GM23248 (cell line): ENCODE results near the gene PRICKLE1. TPM values are rescaled to one million over a fixed set of nuclear protein-coding genes. Genes with fewer than 3 reads are reported as not detected.

Experiments
- DNase-seq: peaks from one replicate; pipeline ENCODE4 v3.0.0-alpha.2; 2015
- H2AFZ ChIP-seq: fragments of 200-600 bp; sonication (generic); 2 replicates; pipeline ENCODE4 v1.6.1; 2016; ENCODE audit warnings: antibody characterized with exemption
- H3F3A ChIP-seq: fragments of 200-600 bp; sonication (generic); 2 replicates; pipeline ENCODE4 v1.6.1; 2016; ENCODE audit warnings: mild to moderate bottlenecking, antibody characterized with exemption, mixed run types; ENCODE audit not compliant: insufficient read depth
- H3K27ac ChIP-seq: fragments of 200-600 bp; sonication (generic); 2 replicates; pipeline ENCODE4 v1.5.1; 2016; ENCODE audit warnings: mild to moderate bottlenecking
- H3K27me3 ChIP-seq: fragments of 200-600 bp; sonication (generic); replicated peaks from 2 replicates; pipeline ENCODE4 v1.6.1; 2016; ENCODE audit warnings: mild to moderate bottlenecking; ENCODE audit not compliant: insufficient read depth
- H3K36me3 ChIP-seq: fragments of 200-600 bp; sonication (generic); 2 replicates; pipeline ENCODE4 v1.6.1; 2016; ENCODE audit warnings: low read depth, mild to moderate bottlenecking
- H3K4me1 ChIP-seq: fragments of 200-600 bp; sonication (generic); 2 replicates; pipeline ENCODE4 v1.6.1; 2016; ENCODE audit warnings: mild to moderate bottlenecking; ENCODE audit not compliant: insufficient read depth
- H3K4me2 ChIP-seq: fragments of 200-600 bp; sonication (generic); one replicate; pipeline ENCODE4 v1.6.1; 2016; ENCODE audit warnings: mild to moderate bottlenecking; ENCODE audit not compliant: unreplicated experiment
- H3K4me3 ChIP-seq: fragments of 200-600 bp; sonication (generic); 2 replicates; pipeline ENCODE4 v1.5.1; 2016; ENCODE audit warnings: mild to moderate bottlenecking
- H3K79me2 ChIP-seq: fragments of 200-600 bp; sonication (generic); 2 replicates; pipeline ENCODE4 v1.6.1; 2016; ENCODE audit warnings: mild to moderate bottlenecking; ENCODE audit not compliant: insufficient read depth
- H3K9ac ChIP-seq: fragments of 200-600 bp; sonication (generic); 2 replicates; pipeline ENCODE4 v1.6.1; 2016; ENCODE audit warnings: mild to moderate bottlenecking
- H3K9me2 ChIP-seq: fragments of 200-600 bp; sonication (generic); 2 replicates; pipeline ENCODE4 v1.6.1; 2016; ENCODE audit warnings: mixed run types, mild to moderate bottlenecking, moderate library complexity; ENCODE audit not compliant: insufficient read depth
- H3K9me3 ChIP-seq: fragments of 200-600 bp; sonication (generic); one replicate; pipeline ENCODE4 v1.6.1; 2017; ENCODE audit warnings: low read depth
- H4K20me1 ChIP-seq: fragments of 200-600 bp; sonication (generic); 2 replicates; pipeline ENCODE4 v1.6.0; 2016; ENCODE audit not compliant: insufficient read depth
- EZH2 ChIP-seq: fragments of 200-600 bp; sonication (generic); IDR thresholded peaks from 2 replicates; pipeline ENCODE4 v1.6.1; 2018; ENCODE audit warnings: antibody characterized with exemption, mild to moderate bottlenecking; ENCODE audit not compliant: insufficient read depth, poor library complexity, severe bottlenecking
- EZH2phosphoT487 ChIP-seq: fragments of 200-600 bp; sonication (generic); IDR thresholded peaks from 2 replicates; pipeline ENCODE4 v1.6.1; 2018; ENCODE audit warnings: antibody characterized with exemption, moderate library complexity, mild to moderate bottlenecking, low read depth; ENCODE audit not compliant: insufficient read depth
- WGBS, 2 experiments: methylation state at CpG; one replicate each; pipeline ENCODE4 v1.1.6; 2015 to 2017; ENCODE audit warnings: low lambda C conversion rate in 2 of 2, low coverage in 1 of 2; ENCODE audit errors: missing lambda C conversion rate in 2 of 2; 5-methylcytosine and 5-hydroxymethylcytosine counted together
- in situ Hi-C: fragments of 300-500 bp; cut with MboI; formaldehyde crosslinking; loops from 2 replicates; pipeline ENCODE4 v1.15.0; 2020
- polyA plus RNA-seq: library from polyadenylated mRNA; unstranded; fragments of >200 nt; fragmentation: Nextera tagmentation; extraction: Ambion mirVana; gene quantifications from 2 replicates; pipeline ENCODE4 v1.2.1, GENCODE V29; 2016
- total RNA-seq: library from RNA; depleted of rRNA; stranded (reverse); fragments of >200 nt; shearing (Covaris generic); gene quantifications from 2 replicates; pipeline ENCODE4 v1.2.3, GENCODE V29; 2014

PRICKLE1 gene
- total and polyA plus RNA-seq, 2 experiments from 2014 or later, result 12.9 to 25.7 TPM

DNA sequence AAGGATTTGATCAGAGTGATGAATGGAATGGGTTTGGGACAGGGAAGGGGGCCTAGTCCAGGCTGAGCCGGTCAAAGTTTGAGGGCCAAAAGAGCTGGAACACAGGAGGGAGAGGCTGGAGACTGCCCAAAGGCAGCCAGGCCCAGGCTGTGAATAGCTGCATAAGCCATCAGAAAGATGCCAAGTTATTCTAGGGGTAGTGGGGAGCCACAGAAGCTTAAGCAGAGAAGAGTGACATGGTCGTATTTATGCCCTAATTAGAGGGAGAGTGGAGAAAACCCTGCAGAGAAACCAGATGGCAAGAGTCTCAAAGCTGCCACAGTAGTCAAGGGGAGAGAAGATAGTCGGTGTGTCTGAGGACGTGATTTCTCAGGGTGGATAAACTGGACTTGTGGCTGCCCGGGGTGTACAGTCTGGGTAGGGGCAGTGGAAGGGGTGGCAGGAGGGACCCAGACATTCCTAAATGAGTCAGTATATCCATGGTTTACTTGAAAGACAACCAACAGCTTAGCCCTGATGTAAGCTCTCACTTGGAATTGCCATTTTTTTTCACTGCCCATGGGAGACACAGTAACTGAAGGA, 99.2 kb downstream of the PRICKLE1 start:
- TF ChIP-seq EZH2phosphoT487, result no peak
- peaks cover 84% of the 10 kb centered on the region for H3K79me2 ChIP-seq
- H2AFZ ChIP-seq, result no peak overlapping the region
- H3K4me2 ChIP-seq, result no peak overlapping the region
- H3K9me2 ChIP-seq, result no peaks in the 10 kb centered on the region
- no peak overlapping the region for H3K9ac ChIP-seq
- no peaks in the 10 kb centered on the region for H4K20me1 ChIP-seq
- no peak overlapping the region for H3K27ac ChIP-seq
- in situ Hi-C loops, result no loop called here
- WGBS, 2 experiments, result 76 to 79% methylated on average over 5 of the region's 5 CpGs
- 0 out of 2 replicates have a peak, but pooled peaks cover 10% of the 10 kb centered on the region for H3F3A ChIP-seq
- H3K27me3 ChIP-seq, result no peaks in the 10 kb centered on the region
- H3K36me3 ChIP-seq, result no peaks in the 10 kb centered on the region
- no peaks in the 10 kb centered on the region for H3K9me3 ChIP-seq
- no peak for DNase-seq
- no peaks in the 10 kb centered on the region for H3K4me1 ChIP-seq
- H3K4me3 ChIP-seq, result no peak overlapping the region

- 59 to 72% methylated on average over 2 of the region's 2 CpGs for WGBS, 2 experiments
- no peak for DNase-seq
- in situ Hi-C loops, result loop anchor here (10.0 kb wide), 1 partner anchor 78 kb away; no protein-coding TSS in a partner anchor
- Histone ChIP-seq H3F3A (peaks cover 29% of the 10 kb centered on the region), H3K27me3 (no peaks in the 10 kb centered on the region), H4K20me1 (no peaks in the 10 kb centered on the region), H3K9ac (no peak overlapping the region), H3K4me1 (peaks cover 13% of the 10 kb centered on the region), H3K9me2 (no peaks in the 10 kb centered on the region), H3K9me3 (no peaks in the 10 kb centered on the region), H3K79me2 (peaks cover 70% of the 10 kb centered on the region), H3K4me3 (no peak overlapping the region), H3K27ac (no peak overlapping the region), H3K36me3 (no peaks in the 10 kb centered on the region), H3K4me2 (no peak overlapping the region), H2AFZ (no peak overlapping the region)
- TF ChIP-seq EZH2phosphoT487, result no peak
- TF ChIP-seq EZH2, result no peak
Observed at GRCh38 chr12:42486407-42486806, 103.1 kb downstream of the PRICKLE1 start.

DNA sequence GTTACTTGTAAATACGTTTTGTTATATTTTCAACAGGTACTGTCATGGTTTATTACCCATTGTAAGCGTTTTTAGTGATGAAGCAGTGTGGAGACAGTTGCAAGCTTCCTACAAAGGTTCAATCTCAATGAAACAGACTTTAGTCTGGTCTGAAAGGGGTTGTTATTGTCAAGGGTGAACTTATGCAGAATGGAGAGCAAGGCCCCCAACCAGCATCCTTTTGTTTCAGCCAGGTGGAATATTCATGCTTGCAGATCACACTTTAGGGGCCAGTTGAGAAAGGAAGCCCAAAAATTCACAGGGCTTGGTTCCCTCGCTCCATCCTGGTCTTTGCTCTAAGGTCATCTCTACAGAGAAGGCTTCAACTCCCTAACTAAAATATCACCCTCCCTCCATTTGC, 103.7 kb downstream of the PRICKLE1 start:
- no peak overlapping the region for H3K27ac ChIP-seq
- H3K9ac ChIP-seq, result no peak overlapping the region
- in situ Hi-C loops, result loop anchor here (10.0 kb wide), 1 partner anchor 79 kb away; no protein-coding TSS in a partner anchor
- H3F3A ChIP-seq, result peaks cover 30% of the 10 kb centered on the region
- DNase-seq, result no peak
- no peak overlapping the region for H2AFZ ChIP-seq
- H3K4me1 ChIP-seq, result peaks cover 19% of the 10 kb centered on the region
- no peaks in the 10 kb centered on the region for H3K9me3 ChIP-seq
- no peak overlapping the region for H3K4me2 ChIP-seq
- H4K20me1 ChIP-seq, result no peaks in the 10 kb centered on the region
- WGBS, 2 experiments, result 92 to 94% methylated on average over 3 of the region's 3 CpGs
- no peaks in the 10 kb centered on the region for H3K36me3 ChIP-seq
- H3K79me2 ChIP-seq, result peaks cover 71% of the 10 kb centered on the region
- H3K9me2 ChIP-seq, result no peaks in the 10 kb centered on the region
- H3K27me3 ChIP-seq, result no peaks in the 10 kb centered on the region
- TF ChIP-seq EZH2 (no peak), EZH2phosphoT487 (no peak)
- H3K4me3 ChIP-seq, result no peak overlapping the region

DNA sequence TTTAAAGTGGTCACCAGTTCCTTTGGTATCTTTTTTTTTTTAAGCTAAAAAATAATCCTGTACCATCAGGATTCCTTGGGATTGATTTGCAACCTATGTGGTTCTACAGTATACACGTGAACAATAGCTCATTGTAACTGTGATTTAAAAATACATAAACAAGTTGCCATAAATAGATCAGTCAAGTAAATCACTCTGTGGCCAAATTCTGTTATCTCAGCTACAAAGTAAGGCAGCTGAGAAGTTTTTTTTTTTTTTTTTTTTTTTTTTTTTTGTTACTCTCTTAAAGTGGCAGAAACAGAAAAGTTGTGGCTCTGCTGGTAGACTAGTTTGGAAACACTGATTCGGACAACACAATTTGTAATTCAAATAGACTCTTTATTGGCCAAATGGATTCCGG, 104.5 kb downstream of the PRICKLE1 start:
- Histone ChIP-seq H3K4me3 (no peak overlapping the region), H3K79me2 (peaks cover 71% of the 10 kb centered on the region)

GRCh38 chr12:42483521-42483790, 106.1 kb downstream of the PRICKLE1 start:
- Histone ChIP-seq H3K9me2 (no peaks in the 10 kb centered on the region), H3K36me3 (no peaks in the 10 kb centered on the region), H3F3A (peaks cover 27% of the 10 kb centered on the region), H3K27ac (peak overlapping the region; percentile 44), H3K4me1 (peaks cover 33% of the 10 kb centered on the region), H3K4me2 (peak overlapping the region; percentile 91), H4K20me1 (no peaks in the 10 kb centered on the region), H3K9me3 (no peaks in the 10 kb centered on the region), H3K79me2 (peaks cover 75% of the 10 kb centered on the region), H2AFZ (peak overlapping the region; percentile 81), H3K9ac (peak overlapping the region; percentile 73), H3K4me3 (peak overlapping the region; percentile 89), H3K27me3 (no peaks in the 10 kb centered on the region)
- DNase-seq, result peak; percentile 60
- in situ Hi-C loops, result loop anchor here (10.0 kb wide), 1 partner anchor 81 kb away; no protein-coding TSS in a partner anchor
- no peak for TF ChIP-seq EZH2
- TF ChIP-seq EZH2phosphoT487, result no peak
- WGBS, 2 experiments, result 0 to 7% methylated on average over 3 to 26 of the region's 30 CpGs

More for the DNA sequence above, 104.5 kb downstream of the PRICKLE1 start:
- no peak overlapping the region for H3K9ac ChIP-seq
- H3K4me1 ChIP-seq, result peaks cover 27% of the 10 kb centered on the region
- DNase-seq, result no peak
- H3K36me3 ChIP-seq, result no peaks in the 10 kb centered on the region
- in situ Hi-C loops, result loop anchor here (10.0 kb wide), 1 partner anchor 80 kb away; no protein-coding TSS in a partner anchor
- H3K4me2 ChIP-seq, result peak overlapping the region; percentile 91
- H3K9me2 ChIP-seq, result no peaks in the 10 kb centered on the region
- peaks cover 30% of the 10 kb centered on the region for H3F3A ChIP-seq
- WGBS, 2 experiments, result 72 to 75% methylated on average over 3 of the region's 3 CpGs
- no peaks in the 10 kb centered on the region for H3K27me3 ChIP-seq
- H3K9me3 ChIP-seq, result no peaks in the 10 kb centered on the region
- TF ChIP-seq EZH2phosphoT487, result no peak
- H4K20me1 ChIP-seq, result no peaks in the 10 kb centered on the region
- H2AFZ ChIP-seq, result no peak overlapping the region
- no peak overlapping the region for H3K27ac ChIP-seq
